Measurements from ENCODE around the gene MEST.

Gene MEST

GRCh38 chr7:130463553-130464434, 28.1 kb upstream of the MEST start:
- Histone ChIP-seq H3K9me3 (ENCODE audit: insufficient read depth, low read depth, low read length) (peaks cover 10% of the 10 kb centered on the region; the same call in 1 of the 2 replicates), H3K4me1 (ENCODE audit: insufficient read depth, low read length) (no peaks in the 10 kb centered on the region), H3K9ac (ENCODE audit: low read depth, low read length) (no peak overlapping the region), H3K27ac (ENCODE audit: low read depth, low read length) (no peak overlapping the region), H3K36me3 (ENCODE audit: insufficient read depth, low read length) (no peaks in the 10 kb centered on the region), H3K4me3 (ENCODE audit: low read length) (no peak overlapping the region), H3K27me3 (ENCODE audit: insufficient read depth, low read length) (no peaks in the 10 kb centered on the region)
- 89% methylated on average over 3 of the region's 4 CpGs for WGBS

- H3K27ac ChIP-seq (ENCODE audit: low read depth, low read length), result no peak overlapping the region
- no peak overlapping the region for H3K4me3 ChIP-seq (ENCODE audit: low read length)
- no CpG with 5 or more reads among the region's 1 CpG for WGBS
- no peaks in the 10 kb centered on the region for H3K27me3 ChIP-seq (ENCODE audit: insufficient read depth, low read length)
- H3K36me3 ChIP-seq (ENCODE audit: insufficient read depth, low read length), result no peaks in the 10 kb centered on the region
- H3K4me1 ChIP-seq (ENCODE audit: insufficient read depth, low read length), result no peaks in the 10 kb centered on the region
- H3K9ac ChIP-seq (ENCODE audit: low read depth, low read length), result no peak overlapping the region
- no peaks in the 10 kb centered on the region for H3K9me3 ChIP-seq (ENCODE audit: insufficient read depth, low read depth, low read length)
These were observed 23.3 kb upstream of the MEST start for GRCh38 chr7:130468612-130469011.

DNA sequence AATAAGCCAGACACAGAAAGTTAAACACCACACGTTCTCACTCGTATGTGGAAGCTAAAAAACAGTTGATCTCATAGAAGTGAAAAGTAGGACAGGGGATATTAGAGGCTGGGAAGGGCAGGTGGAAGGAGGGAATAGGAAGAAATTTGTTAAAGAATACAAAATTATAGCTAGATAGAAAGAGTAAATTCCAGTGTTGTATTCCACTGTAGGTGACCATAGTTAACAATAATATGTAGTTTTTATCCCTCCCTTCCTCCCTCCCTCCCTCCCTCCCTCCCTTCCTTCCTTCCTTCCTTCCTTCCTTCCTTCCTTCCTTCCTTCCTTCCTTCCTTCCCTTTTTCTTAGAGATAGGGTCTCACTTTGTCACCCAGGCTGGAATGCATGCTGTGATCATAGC, 19.9 kb upstream of the MEST start:
- H3K9ac ChIP-seq (ENCODE audit: low read depth, low read length), result no peak overlapping the region
- 95% methylated on average over 2 of the region's 2 CpGs for WGBS
- no peak overlapping the region for H3K27ac ChIP-seq (ENCODE audit: low read depth, low read length)
- H3K4me1 ChIP-seq (ENCODE audit: insufficient read depth, low read length), result peaks cover 12% of the 10 kb centered on the region
- H3K9me3 ChIP-seq (ENCODE audit: insufficient read depth, low read depth, low read length), result no peaks in the 10 kb centered on the region
- H3K27me3 ChIP-seq (ENCODE audit: insufficient read depth, low read length), result no peaks in the 10 kb centered on the region
- no peaks in the 10 kb centered on the region for H3K36me3 ChIP-seq (ENCODE audit: insufficient read depth, low read length)
- no peak overlapping the region for H3K4me3 ChIP-seq (ENCODE audit: low read length)

GRCh38 chr7:130473289-130473688, 18.6 kb upstream of the MEST start:
- Histone ChIP-seq H3K9ac (ENCODE audit: low read depth, low read length) (no peak overlapping the region), H3K36me3 (ENCODE audit: insufficient read depth, low read length) (no peaks in the 10 kb centered on the region), H3K27ac (ENCODE audit: low read depth, low read length) (no peak overlapping the region), H3K4me1 (ENCODE audit: insufficient read depth, low read length) (peaks cover 12% of the 10 kb centered on the region), H3K9me3 (ENCODE audit: insufficient read depth, low read depth, low read length) (peaks cover 6% of the 10 kb centered on the region), H3K27me3 (ENCODE audit: insufficient read depth, low read length) (no peaks in the 10 kb centered on the region), H3K4me3 (ENCODE audit: low read length) (no peak overlapping the region)

DNA sequence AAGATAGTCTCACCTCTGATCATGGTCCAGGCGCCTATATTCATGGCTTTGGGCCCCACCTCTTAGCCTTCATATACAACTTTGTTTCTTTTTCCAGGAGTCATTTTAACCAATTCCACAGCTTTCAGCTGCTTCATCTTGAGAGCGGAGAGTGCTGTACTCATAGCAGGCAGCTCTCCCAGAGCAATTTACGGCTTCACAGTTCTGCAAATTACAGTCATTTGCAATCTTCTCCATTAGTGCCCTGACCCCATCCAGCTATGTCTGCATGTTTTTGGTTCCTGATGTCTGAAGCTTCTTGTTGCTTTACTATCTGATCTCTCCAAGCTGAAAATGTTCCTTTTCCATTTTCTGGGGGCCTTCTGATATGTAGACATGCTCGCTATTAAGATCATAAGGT, 18.0 kb upstream of the MEST start:
- no peak overlapping the region for H3K27ac ChIP-seq (ENCODE audit: low read depth, low read length)
- peaks cover 8% of the 10 kb centered on the region for H3K9me3 ChIP-seq (ENCODE audit: insufficient read depth, low read depth, low read length)
- WGBS, result 76% methylated on average over 4 of the region's 4 CpGs
- H3K4me1 ChIP-seq (ENCODE audit: insufficient read depth, low read length), result peaks cover 12% of the 10 kb centered on the region
- H3K36me3 ChIP-seq (ENCODE audit: insufficient read depth, low read length), result no peaks in the 10 kb centered on the region
- H3K9ac ChIP-seq (ENCODE audit: low read depth, low read length), result no peak overlapping the region
- H3K4me3 ChIP-seq (ENCODE audit: low read length), result no peak overlapping the region
- no peaks in the 10 kb centered on the region for H3K27me3 ChIP-seq (ENCODE audit: insufficient read depth, low read length)

DNA sequence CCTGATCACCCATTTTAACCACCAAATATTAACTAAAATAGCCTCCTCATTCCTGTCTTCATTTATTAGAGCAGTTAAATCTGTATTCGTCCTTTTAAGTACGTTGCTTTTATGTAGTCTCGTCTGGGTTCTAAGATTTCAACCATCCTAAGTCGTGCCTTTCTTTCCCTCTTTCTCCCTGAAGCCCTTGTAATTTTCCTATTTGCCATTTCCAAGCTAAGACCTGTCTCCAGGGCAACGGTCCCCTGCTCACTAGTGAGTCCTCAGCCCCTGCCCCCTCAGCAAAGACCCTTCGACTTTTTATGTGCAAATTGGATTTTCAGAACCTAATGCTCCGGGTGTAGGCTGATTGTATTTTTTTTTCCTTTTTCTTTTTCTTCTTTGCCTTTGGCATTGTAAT, 16.1 kb upstream of the MEST start:
- H3K36me3 ChIP-seq (ENCODE audit: insufficient read depth, low read length), result no peaks in the 10 kb centered on the region
- H3K27me3 ChIP-seq (ENCODE audit: insufficient read depth, low read length), result no peaks in the 10 kb centered on the region
- no peak overlapping the region for H3K9ac ChIP-seq (ENCODE audit: low read depth, low read length)
- WGBS, result 56% methylated on average over 6 of the region's 7 CpGs
- peaks cover 8% of the 10 kb centered on the region for H3K9me3 ChIP-seq (ENCODE audit: insufficient read depth, low read depth, low read length)
- no peak overlapping the region for H3K27ac ChIP-seq (ENCODE audit: low read depth, low read length)
- H3K4me3 ChIP-seq (ENCODE audit: low read length), result no peak overlapping the region
- peaks cover 12% of the 10 kb centered on the region for H3K4me1 ChIP-seq (ENCODE audit: insufficient read depth, low read length)

GRCh38 chr7:130476297-130477150, 15.4 kb upstream of the MEST start:
- Histone ChIP-seq H3K36me3 (ENCODE audit: insufficient read depth, low read length) (no peaks in the 10 kb centered on the region), H3K9ac (ENCODE audit: low read depth, low read length) (no peak overlapping the region), H3K27me3 (ENCODE audit: insufficient read depth, low read length) (no peaks in the 10 kb centered on the region), H3K9me3 (ENCODE audit: insufficient read depth, low read depth, low read length) (peaks cover 8% of the 10 kb centered on the region), H3K27ac (ENCODE audit: low read depth, low read length) (no peak overlapping the region), H3K4me3 (ENCODE audit: low read length) (no peak overlapping the region), H3K4me1 (ENCODE audit: insufficient read depth, low read length) (peaks cover 12% of the 10 kb centered on the region)
- 75% methylated on average over 9 of the region's 9 CpGs for WGBS

GRCh38 chr7:130478991-130479390, 12.9 kb upstream of the MEST start:
- Histone ChIP-seq H3K9me3 (ENCODE audit: insufficient read depth, low read depth, low read length) (peaks cover 8% of the 10 kb centered on the region), H3K4me1 (ENCODE audit: insufficient read depth, low read length) (peaks cover 9% of the 10 kb centered on the region), H3K27me3 (ENCODE audit: insufficient read depth, low read length) (no peaks in the 10 kb centered on the region), H3K27ac (ENCODE audit: low read depth, low read length) (no peak overlapping the region), H3K4me3 (ENCODE audit: low read length) (no peak overlapping the region), H3K9ac (ENCODE audit: low read depth, low read length) (no peak overlapping the region), H3K36me3 (ENCODE audit: insufficient read depth, low read length) (no peaks in the 10 kb centered on the region)
- WGBS, result 94% methylated on average over 3 of the region's 3 CpGs

DNA sequence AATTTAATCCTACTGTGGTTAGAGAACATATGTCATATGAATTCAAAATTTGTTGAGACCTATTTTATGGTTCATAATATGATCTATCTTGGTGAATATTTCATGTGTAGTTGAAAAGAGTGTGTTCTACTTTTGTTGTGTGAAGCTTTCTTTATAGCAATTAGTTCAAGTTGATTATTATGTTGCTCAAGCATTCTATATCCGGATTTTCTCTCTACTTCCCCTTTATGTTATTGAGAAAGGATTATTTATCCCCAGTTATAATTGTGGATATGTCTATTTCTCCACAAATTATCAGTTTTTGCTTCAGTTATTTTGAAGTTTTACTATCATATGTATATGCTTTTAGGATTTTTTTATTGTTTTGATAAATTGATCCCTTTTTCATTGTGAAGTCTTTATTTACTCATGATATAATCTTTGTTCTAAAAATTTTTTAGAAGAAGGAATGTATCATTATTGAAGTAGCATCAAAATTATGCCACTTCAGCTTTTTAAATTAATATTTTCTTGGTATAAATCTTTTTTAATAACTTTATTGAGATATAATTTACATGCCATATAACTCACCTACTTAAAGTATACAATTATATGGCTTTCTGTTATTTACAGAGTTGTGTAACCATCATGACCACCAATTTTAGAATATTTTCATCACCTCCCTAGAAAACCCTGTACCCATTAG, 12.0 kb upstream of the MEST start:
- Histone ChIP-seq H3K9ac (ENCODE audit: low read depth, low read length) (no peak overlapping the region), H3K36me3 (ENCODE audit: insufficient read depth, low read length) (no peaks in the 10 kb centered on the region), H3K27me3 (ENCODE audit: insufficient read depth, low read length) (no peaks in the 10 kb centered on the region; the same call in 1 of the 2 replicates), H3K4me3 (ENCODE audit: low read length) (no peak overlapping the region), H3K4me1 (ENCODE audit: insufficient read depth, low read length) (peaks cover 8% of the 10 kb centered on the region), H3K9me3 (ENCODE audit: insufficient read depth, low read depth, low read length) (peaks cover 8% of the 10 kb centered on the region), H3K27ac (ENCODE audit: low read depth, low read length) (no peak overlapping the region)
- WGBS, result no CpG with 5 or more reads among the region's 1 CpG

DNA sequence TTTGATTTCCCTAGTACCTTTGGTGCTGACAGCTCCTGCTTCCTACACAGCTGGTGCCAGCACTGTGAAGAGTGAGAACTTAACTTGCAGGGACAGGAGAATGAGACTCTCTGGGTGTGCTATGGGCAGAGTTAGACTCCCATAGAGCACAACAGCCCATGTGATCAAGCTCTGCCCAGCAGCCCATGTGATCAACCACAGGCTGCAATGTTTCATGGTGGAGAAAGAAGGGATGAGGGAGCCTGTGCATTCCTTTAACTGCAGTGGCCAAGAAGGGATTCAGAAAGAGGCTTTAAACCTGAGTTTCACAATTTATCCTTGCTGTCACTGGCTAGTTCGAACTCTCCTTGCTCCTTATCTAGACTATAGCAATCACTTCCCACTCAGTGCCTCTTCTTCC, 10.0 kb upstream of the MEST start:
- no peaks in the 10 kb centered on the region for H3K36me3 ChIP-seq (ENCODE audit: insufficient read depth, low read length)
- 100% methylated on average over 1 of the region's 1 CpG for WGBS
- H3K4me3 ChIP-seq (ENCODE audit: low read length), result no peak overlapping the region
- H3K4me1 ChIP-seq (ENCODE audit: insufficient read depth, low read length), result no peaks in the 10 kb centered on the region
- H3K9ac ChIP-seq (ENCODE audit: low read depth, low read length), result no peak overlapping the region
- peaks cover 8% of the 10 kb centered on the region for H3K9me3 ChIP-seq (ENCODE audit: insufficient read depth, low read depth, low read length)
- H3K27ac ChIP-seq (ENCODE audit: low read depth, low read length), result no peak overlapping the region
- peaks cover 2% of the 10 kb centered on the region for H3K27me3 ChIP-seq (ENCODE audit: insufficient read depth, low read length)

DNA sequence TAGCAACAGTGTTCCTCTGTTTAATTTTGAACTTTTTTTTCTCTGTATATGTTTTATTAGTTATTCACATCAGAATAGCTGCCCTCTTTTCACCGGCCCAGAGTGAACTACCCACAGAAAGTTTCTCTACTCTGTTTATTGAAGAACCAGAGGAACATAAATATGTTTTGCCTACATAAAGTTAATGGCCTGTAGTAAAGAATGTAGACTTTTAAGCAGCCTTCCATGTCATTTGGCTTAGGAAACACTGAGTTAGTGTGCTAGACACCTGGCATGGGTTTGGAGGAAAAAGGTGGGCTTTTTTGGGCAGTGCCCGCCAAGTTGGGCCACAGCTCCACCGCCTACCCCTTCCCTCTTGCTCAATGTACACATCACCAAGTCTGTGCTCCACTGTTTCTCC, 8.9 kb upstream of the MEST start:
- Histone ChIP-seq H3K27ac (ENCODE audit: low read depth, low read length) (no peak overlapping the region), H3K36me3 (ENCODE audit: insufficient read depth, low read length) (no peaks in the 10 kb centered on the region), H3K27me3 (ENCODE audit: insufficient read depth, low read length) (peaks cover 2% of the 10 kb centered on the region), H3K9ac (ENCODE audit: low read depth, low read length) (no peak overlapping the region), H3K4me3 (ENCODE audit: low read length) (no peak overlapping the region), H3K9me3 (ENCODE audit: insufficient read depth, low read depth, low read length) (peaks cover 5% of the 10 kb centered on the region), H3K4me1 (ENCODE audit: insufficient read depth, low read length) (0 out of 2 replicates have a peak, but pooled peaks cover 4% of the 10 kb centered on the region)
- WGBS, result no CpG with 5 or more reads among the region's 3 CpGs
